B cell (primary cell): ENCODE measurements around the gene GPC3.

Experiments used
- EZH2 ChIP-seq: IDR thresholded peaks from 2 replicates; pipeline ENCODE4 v1.6.1; 2012; ENCODE audit warnings: borderline replicate concordance, low read depth, mild to moderate bottlenecking, moderate library complexity, low read length; ENCODE audit not compliant: insufficient read depth, poor library complexity, severe bottlenecking
- TF ChIP-seq, protein P1 (sequence below): fragments of 200-600 bp; IDR thresholded peaks from one replicate; pipeline ENCODE4 v1.8.0; 2022; ENCODE audit warnings: antibody characterized with exemption, mild to moderate bottlenecking

DNA sequence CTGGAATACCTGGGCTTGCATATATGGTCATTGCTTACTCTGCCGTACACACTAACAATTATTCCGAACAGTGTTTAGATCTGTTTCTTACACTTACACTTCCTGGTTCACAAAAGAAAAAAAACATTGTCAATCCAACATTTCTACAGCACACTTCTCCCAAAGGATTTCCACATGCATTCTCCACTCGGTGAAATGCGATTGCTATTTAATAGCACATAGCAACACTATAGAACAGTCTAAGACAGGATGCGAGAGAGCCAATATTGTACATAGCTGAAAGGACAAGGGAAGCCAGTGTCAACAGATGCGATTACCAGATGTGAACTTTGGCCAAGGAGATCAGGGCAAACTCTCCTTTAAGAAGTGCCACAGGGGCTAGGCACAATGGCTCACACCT is 349.4 kb downstream of the GPC3 start:
- TF ChIP-seq, protein P1, sequence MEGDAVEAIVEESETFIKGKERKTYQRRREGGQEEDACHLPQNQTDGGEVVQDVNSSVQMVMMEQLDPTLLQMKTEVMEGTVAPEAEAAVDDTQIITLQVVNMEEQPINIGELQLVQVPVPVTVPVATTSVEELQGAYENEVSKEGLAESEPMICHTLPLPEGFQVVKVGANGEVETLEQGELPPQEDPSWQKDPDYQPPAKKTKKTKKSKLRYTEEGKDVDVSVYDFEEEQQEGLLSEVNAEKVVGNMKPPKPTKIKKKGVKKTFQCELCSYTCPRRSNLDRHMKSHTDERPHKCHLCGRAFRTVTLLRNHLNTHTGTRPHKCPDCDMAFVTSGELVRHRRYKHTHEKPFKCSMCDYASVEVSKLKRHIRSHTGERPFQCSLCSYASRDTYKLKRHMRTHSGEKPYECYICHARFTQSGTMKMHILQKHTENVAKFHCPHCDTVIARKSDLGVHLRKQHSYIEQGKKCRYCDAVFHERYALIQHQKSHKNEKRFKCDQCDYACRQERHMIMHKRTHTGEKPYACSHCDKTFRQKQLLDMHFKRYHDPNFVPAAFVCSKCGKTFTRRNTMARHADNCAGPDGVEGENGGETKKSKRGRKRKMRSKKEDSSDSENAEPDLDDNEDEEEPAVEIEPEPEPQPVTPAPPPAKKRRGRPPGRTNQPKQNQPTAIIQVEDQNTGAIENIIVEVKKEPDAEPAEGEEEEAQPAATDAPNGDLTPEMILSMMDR: no peak
- no peak for TF ChIP-seq EZH2
